Measurements from ENCODE around the gene CAMKK2.
"Not testable (repeated sequence)": the region's sequence is repeated elsewhere in the genome, so short reads cannot be mapped to it uniquely, and the experiment has no call there.

CAMKK2 gene

GRCh38 chr12:121281116-121281515, 15.4 kb downstream of the CAMKK2 start:
- not testable (repeated sequence) for FAIRE-seq; DNase-seq (ENCODE audit: insufficient read length, low spot score)

- FAIRE-seq; DNase-seq (ENCODE audit: insufficient read length, low spot score): not testable (repeated sequence)
These were observed 16.0 kb downstream of the CAMKK2 start for GRCh38 chr12:121280531-121280930.

- FAIRE-seq (no peak), DNase-seq (ENCODE audit: insufficient read length, low spot score) (no peak)
These were observed 17.0 kb downstream of the CAMKK2 start for GRCh38 chr12:121279507-121279915.

GRCh38 chr12:121279071-121279375, 17.5 kb downstream of the CAMKK2 start:
- DNase-seq (ENCODE audit: insufficient read length, low spot score) (no peak), FAIRE-seq (no peak)

GRCh38 chr12:121278169-121279070, 18.1 kb downstream of the CAMKK2 start:
- FAIRE-seq, result no peak

DNA sequence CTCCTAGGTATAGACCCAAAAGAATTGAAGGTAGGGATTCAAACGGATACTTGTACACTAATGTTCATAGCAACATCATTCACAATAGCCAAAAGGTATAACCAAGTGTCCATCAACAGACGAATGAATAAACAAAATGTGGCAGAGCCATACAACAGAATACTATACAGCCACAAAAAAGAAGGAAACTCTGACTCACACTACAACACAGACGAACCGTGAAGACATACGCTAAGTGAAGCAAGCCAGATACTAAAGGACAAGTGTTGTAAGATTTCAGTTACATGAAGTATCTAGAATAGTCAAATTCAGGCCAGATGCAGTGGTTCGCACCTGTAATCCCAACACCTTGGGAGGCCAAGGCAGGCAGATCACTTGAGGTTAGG, 19.1 kb downstream of the CAMKK2 start:
- FAIRE-seq (no peak), DNase-seq (ENCODE audit: insufficient read length, low spot score) (no peak)

More at GRCh38 chr12:121278169-121279070, 18.1 kb downstream of the CAMKK2 start:
- no peak for DNase-seq (ENCODE audit: insufficient read length, low spot score)

- FAIRE-seq (no peak), DNase-seq (ENCODE audit: insufficient read length, low spot score) (no peak)
These were observed 22.3 kb downstream of the CAMKK2 start for GRCh38 chr12:121274036-121274763.

GRCh38 chr12:121273364-121273896, 23.1 kb downstream of the CAMKK2 start:
- DNase-seq (ENCODE audit: insufficient read length, low spot score) (no peak), FAIRE-seq (no peak)

- FAIRE-seq, result no peak
These were observed 28.7 kb downstream of the CAMKK2 start for GRCh38 chr12:121267822-121268221.

GRCh38 chr12:121264951-121265515, 31.5 kb downstream of the CAMKK2 start:
- DNase-seq (ENCODE audit: insufficient read length, low spot score) (no peak), FAIRE-seq (no peak)

More at GRCh38 chr12:121267822-121268221, 28.7 kb downstream of the CAMKK2 start:
- no peak for DNase-seq (ENCODE audit: insufficient read length, low spot score)

- FAIRE-seq, result no peak
- DNase-seq (ENCODE audit: insufficient read length, low spot score), result no peak
These were observed 32.4 kb downstream of the CAMKK2 start for GRCh38 chr12:121264135-121264534.

- FAIRE-seq, result no peak
- no peak for DNase-seq (ENCODE audit: insufficient read length, low spot score)
These were observed 33.1 kb downstream of the CAMKK2 start for GRCh38 chr12:121263206-121263935.

DNA sequence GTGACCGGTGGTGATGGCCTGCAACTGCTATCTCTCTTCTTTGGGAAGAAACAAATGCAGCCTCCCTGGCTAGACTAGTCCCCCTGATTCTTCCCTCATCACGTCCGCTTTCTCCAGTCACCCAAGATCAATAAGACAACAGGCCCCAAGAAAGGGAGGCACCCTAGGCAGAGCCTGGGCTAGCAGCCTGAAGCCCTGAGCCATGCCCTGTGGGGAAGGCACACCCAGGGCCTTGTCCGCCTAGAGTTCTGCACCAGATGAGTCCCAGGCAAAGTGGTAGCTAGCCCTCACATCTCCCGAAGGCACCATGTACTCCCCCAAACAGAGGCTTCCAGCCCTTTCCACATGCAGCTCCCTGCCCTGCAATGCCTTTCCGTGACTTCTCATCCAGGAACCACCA, 35.1 kb downstream of the CAMKK2 start:
- FAIRE-seq, result no peak

DNA sequence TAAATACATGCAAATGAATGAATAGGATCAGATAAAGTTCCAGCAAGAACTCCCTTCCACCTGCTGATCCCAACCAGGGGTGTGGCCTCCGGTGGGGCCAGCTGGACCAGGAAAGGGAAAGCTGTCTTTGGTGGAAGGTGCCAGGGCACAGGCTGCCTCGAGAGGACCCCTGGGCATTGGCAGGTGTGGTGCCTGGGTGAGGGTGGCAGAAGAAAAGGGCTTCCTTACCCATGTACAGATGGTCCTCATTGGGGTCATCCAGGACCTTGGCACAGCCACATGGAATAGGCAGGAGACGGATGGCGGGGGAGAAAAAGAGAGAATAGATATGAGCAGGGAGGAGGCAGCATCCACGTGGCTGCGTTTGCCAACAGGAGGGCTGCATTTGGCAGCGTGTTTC, 36.4 kb downstream of the CAMKK2 start:
- DNase-seq (ENCODE audit: insufficient read length, low spot score) (no peak), FAIRE-seq (no peak)

More for the DNA sequence above, 35.1 kb downstream of the CAMKK2 start:
- DNase-seq (ENCODE audit: insufficient read length, low spot score), result no peak

DNA sequence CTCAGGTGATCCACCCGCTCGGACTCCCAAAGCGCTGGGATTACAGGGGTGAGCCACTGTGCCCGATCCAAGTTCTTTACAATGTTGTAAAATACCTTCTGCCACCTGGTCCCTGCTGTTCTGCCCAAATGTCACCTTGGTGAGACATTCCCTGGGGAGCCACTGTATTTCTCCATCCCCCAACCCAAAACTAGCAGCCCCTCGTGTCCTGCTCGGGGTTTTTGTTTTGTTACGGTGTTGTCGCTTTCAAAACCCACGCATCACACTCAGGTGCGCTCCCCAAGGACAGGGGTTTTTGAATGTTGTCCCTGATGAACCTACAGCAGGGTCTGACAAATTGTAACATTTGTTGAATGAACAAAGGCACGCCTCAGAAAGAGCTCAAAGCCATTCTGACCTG, 37.4 kb downstream of the CAMKK2 start:
- DNase-seq (ENCODE audit: insufficient read length, low spot score) (no peak), FAIRE-seq (no peak)

DNA sequence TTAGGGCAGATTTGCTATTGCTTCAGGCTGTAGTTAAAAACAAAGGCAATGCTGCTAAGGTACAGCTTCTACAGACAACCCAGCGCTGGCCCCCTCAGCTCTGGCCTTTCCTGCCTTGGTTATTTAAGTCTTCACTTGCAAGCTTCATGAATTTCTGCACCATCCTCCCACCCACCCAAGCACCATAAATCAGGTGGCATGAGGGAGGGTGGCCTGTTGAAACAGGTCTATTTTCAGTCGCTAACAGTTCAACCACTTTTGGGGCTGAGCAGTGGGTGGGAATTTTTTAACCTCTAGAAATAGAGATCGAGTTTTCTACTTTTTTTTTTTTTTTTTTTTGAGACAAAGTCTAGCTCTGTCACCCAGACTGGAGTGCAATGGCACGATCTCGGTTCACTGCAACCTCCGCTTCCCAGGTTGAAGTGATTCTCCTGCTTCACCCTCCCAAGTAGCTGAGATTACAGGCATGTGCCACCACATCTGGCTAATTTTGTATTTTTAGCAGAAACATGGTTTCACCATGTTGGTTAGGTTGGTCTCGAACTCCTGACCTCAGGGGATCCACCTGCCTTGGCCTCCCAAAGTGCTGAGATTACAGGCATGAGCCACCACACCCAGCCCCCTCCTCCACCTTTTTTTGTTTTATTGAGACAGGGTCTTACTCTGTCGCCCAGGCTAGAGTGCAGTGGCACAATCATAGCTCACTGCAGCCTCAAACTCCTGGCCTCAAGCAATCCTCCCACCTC, 38.6 kb downstream of the CAMKK2 start:
- not testable (repeated sequence) for DNase-seq (ENCODE audit: insufficient read length, low spot score)

DNA sequence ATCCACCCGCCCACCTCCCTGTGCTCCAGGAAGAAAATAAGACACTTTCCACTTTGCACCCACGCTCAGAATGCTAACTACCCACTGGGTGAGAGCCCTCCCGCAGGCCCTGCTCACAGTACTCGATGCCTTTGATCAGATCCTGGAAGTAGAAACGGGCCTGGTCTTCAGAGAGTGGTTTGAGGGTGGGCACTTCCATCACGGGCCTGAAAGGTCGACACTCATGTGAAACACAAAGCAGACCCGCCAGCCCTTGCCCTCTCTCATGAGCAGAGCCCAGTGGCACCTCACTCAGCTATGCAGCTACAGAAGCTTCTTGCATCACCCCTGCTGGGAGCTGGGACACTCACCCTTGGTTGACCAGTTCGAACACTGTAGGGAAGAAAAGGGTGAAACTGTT, 41.1 kb downstream of the CAMKK2 start:
- no peak for DNase-seq (ENCODE audit: insufficient read length, low spot score)
- FAIRE-seq, result no peak

More for the DNA sequence above, 38.6 kb downstream of the CAMKK2 start:
- FAIRE-seq, result not testable (repeated sequence)

DNA sequence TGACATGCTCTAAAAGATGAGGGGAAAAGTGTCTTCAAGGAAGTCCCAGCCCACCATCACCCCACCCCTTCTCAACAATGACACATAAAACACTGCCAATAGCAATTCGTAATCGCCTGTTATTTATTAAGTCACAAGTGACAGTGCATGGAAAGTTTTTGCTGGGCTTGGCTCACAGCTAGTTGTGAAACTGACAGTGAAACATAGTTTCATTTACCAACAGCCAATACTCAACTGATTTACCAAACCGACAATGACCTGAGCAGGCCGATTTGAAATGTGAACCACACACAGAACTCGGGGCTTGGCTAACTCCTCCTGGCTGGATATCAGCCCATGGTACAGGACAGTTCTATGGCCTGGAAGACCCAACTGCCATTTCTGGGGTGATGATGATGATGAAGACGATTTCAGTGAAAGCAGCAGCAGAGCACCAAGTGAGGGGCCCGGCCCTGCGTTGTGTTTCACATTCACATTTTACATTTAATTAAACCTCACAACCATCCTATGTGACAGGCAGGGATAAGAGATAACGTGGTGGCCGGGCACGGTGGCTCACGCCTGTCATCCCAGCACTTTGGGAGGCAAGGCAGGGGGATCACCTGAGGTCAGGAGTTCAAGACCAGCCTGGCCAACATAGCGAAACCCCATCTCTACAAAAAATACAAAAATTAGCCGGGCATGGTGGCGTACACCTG, 42.7 kb downstream of the CAMKK2 start:
- DNase-seq (ENCODE audit: insufficient read length, low spot score), result no peak
- no peak for FAIRE-seq

- DNase-seq (ENCODE audit: insufficient read length, low spot score) (no peak), FAIRE-seq (no peak)
These were observed 43.7 kb downstream of the CAMKK2 start for GRCh38 chr12:121252712-121253345.

All from HTR-8/SVneo (cell line).